ENCODE results near the gene CFAP61. TPM values are rescaled to one million over a fixed set of nuclear protein-coding genes. Genes with fewer than 3 reads are reported as not detected.
A peak's percentile ranks its signal among the peaks of the same experiment; 100 is the strongest.

The CFAP61 gene
- total RNA-seq, 4 donors from 2014 or later: 17.1 to 94.8 (median 41.4) TPM

- no peak for TF ChIP-seq POLR2A (IDR thresholded peaks at IDR 0.05)
- in situ Hi-C loops (cut with MboI; ENCODE audit: low sequenced_read_pairs in 4 of 4): no loop called here
- no peak for ATAC-seq
Observed at GRCh38 chr20:20312562-20312961, 260.2 kb downstream of the CFAP61 start.

GRCh38 chr20:20317195-20317594 is 264.9 kb downstream of the CFAP61 start:
- in situ Hi-C loops (cut with MboI; ENCODE audit: low sequenced_read_pairs in 4 of 4): no loop called here
- no peak overlapping the region for H3K4me3 ChIP-seq

More at GRCh38 chr20:20312562-20312961, 260.2 kb downstream of the CFAP61 start:
- no peak for DNase-seq
- no peaks in the 10 kb centered on the region for H3K4me1 ChIP-seq
- H3K4me3 ChIP-seq: no peak overlapping the region
- H3K27ac ChIP-seq: no peak overlapping the region
- no peaks in the 10 kb centered on the region for H3K9me3 ChIP-seq
- no peaks in the 10 kb centered on the region for H3K36me3 ChIP-seq
- intact Hi-C loops (cut with DNase I; ENCODE audit: low total_unique reads): no loop called here
- no peaks in the 10 kb centered on the region for H3K27me3 ChIP-seq

GRCh38 chr20:20317621-20318364 is 265.5 kb downstream of the CFAP61 start:
- Histone ChIP-seq H3K27ac (peak overlapping the region in 1 of 4 donors; percentile 34), H3K4me3 (no peak overlapping the region), H3K36me3 (no peaks in the 10 kb centered on the region), H3K27me3 (no peaks in the 10 kb centered on the region), H3K4me1 (no peaks in the 10 kb centered on the region), H3K9me3 (no peaks in the 10 kb centered on the region)
- TF ChIP-seq CTCF (IDR thresholded peaks at IDR 0.05 in 4 of 5, conservative IDR thresholded peaks at IDR 0.05 in 1 of 5) (no peak), POLR2A (IDR thresholded peaks at IDR 0.05) (no peak)
- ATAC-seq: no peak
- DNase-seq: no peak
- intact Hi-C loops (cut with DNase I; ENCODE audit: low total_unique reads) (no loop called here), in situ Hi-C loops (cut with MboI; ENCODE audit: low sequenced_read_pairs in 4 of 4) (no loop called here)

More at GRCh38 chr20:20317195-20317594, 264.9 kb downstream of the CFAP61 start:
- Histone ChIP-seq H3K27ac (peak overlapping the region in 1 of 4 donors; percentile 34), H3K27me3 (no peaks in the 10 kb centered on the region), H3K4me1 (no peaks in the 10 kb centered on the region), H3K9me3 (no peaks in the 10 kb centered on the region), H3K36me3 (no peaks in the 10 kb centered on the region)
- intact Hi-C loops (cut with DNase I; ENCODE audit: low total_unique reads): no loop called here
- TF ChIP-seq POLR2A (IDR thresholded peaks at IDR 0.05) (no peak), CTCF (IDR thresholded peaks at IDR 0.05 in 4 of 5, conservative IDR thresholded peaks at IDR 0.05 in 1 of 5) (no peak)
- ATAC-seq: peak; percentile 36 to 61
- peak in 1 of 2 donors; percentile 26 for DNase-seq

- no peaks in the 10 kb centered on the region for H3K36me3 ChIP-seq
- peak in 1 of 2 donors; percentile 44 for ATAC-seq
- no peaks in the 10 kb centered on the region for H3K9me3 ChIP-seq
- TF ChIP-seq CTCF (IDR thresholded peaks at IDR 0.05 in 4 of 5, conservative IDR thresholded peaks at IDR 0.05 in 1 of 5): no peak
- TF ChIP-seq POLR2A (IDR thresholded peaks at IDR 0.05): no peak
- no peaks in the 10 kb centered on the region for H3K27me3 ChIP-seq
- peak; percentile 12 to 39 for DNase-seq
- H3K4me3 ChIP-seq: no peak overlapping the region
- H3K4me1 ChIP-seq: no peaks in the 10 kb centered on the region
- peak overlapping the region in 2 of 4 donors; percentile 20 to 26 for H3K27ac ChIP-seq
- intact Hi-C loops (cut with DNase I; ENCODE audit: low total_unique reads) (no loop called here), in situ Hi-C loops (cut with MboI; ENCODE audit: low sequenced_read_pairs in 4 of 4) (no loop called here)
Observed at GRCh38 chr20:20318365-20319161, 266.2 kb downstream of the CFAP61 start.

- no peaks in the 10 kb centered on the region for H3K9me3 ChIP-seq
- DNase-seq (no peak), ATAC-seq (no peak)
- intact Hi-C loops (cut with DNase I; ENCODE audit: low total_unique reads) (no loop called here), in situ Hi-C loops (cut with MboI; ENCODE audit: low sequenced_read_pairs in 4 of 4) (no loop called here)
- no peaks in the 10 kb centered on the region for H3K27me3 ChIP-seq
- no peaks in the 10 kb centered on the region for H3K4me1 ChIP-seq
- H3K27ac ChIP-seq: no peak overlapping the region
- H3K36me3 ChIP-seq: no peaks in the 10 kb centered on the region
- TF ChIP-seq POLR2A (IDR thresholded peaks at IDR 0.05) (no peak), CTCF (IDR thresholded peaks at IDR 0.05 in 4 of 5, conservative IDR thresholded peaks at IDR 0.05 in 1 of 5) (no peak)
- no peak overlapping the region for H3K4me3 ChIP-seq
Observed at GRCh38 chr20:20321134-20321533, 268.8 kb downstream of the CFAP61 start.
